GM12872 (cell line): ENCODE measurements around the gene OR5H6.

Source experiments
- TF ChIP-seq, protein P1 (sequence below): IDR thresholded peaks from 3 replicates; pipeline ENCODE4 v1.5.1; 2011; ENCODE audit warnings: low read depth, mild to moderate bottlenecking, low read length, moderate library complexity; ENCODE audit not compliant: insufficient read depth

OR5H6 gene

DNA sequence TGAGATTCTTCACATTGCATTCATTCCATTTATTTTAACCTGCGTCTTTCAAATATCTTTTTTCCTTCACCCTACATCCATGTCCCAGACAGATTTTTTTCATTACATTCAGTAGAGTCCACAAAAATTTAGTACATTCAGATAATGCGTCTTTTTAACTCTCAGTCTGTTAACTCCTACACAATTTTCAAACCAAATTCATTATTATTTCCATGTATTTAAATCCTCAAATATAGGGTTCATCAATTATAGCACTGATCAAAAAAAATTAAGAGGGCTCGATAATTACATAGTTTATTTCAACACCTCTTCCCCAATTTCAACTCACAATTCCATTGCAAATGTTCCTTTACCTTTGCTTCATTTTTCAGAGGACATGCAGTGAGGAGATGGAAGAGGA lies at the start of gene OR5H6:
Gene OR5H6 (plus strand): TSS at position 301 of the 400 bp plus-strand sequence. CDS start 89 bp downstream, at position 390.
- TF ChIP-seq, protein P1, sequence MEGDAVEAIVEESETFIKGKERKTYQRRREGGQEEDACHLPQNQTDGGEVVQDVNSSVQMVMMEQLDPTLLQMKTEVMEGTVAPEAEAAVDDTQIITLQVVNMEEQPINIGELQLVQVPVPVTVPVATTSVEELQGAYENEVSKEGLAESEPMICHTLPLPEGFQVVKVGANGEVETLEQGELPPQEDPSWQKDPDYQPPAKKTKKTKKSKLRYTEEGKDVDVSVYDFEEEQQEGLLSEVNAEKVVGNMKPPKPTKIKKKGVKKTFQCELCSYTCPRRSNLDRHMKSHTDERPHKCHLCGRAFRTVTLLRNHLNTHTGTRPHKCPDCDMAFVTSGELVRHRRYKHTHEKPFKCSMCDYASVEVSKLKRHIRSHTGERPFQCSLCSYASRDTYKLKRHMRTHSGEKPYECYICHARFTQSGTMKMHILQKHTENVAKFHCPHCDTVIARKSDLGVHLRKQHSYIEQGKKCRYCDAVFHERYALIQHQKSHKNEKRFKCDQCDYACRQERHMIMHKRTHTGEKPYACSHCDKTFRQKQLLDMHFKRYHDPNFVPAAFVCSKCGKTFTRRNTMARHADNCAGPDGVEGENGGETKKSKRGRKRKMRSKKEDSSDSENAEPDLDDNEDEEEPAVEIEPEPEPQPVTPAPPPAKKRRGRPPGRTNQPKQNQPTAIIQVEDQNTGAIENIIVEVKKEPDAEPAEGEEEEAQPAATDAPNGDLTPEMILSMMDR, result no peak

- TF ChIP-seq, protein P1, result no peak
Measured at GRCh38 chr3:98215051-98215450, 49.0 kb upstream of the OR5H6 start.

DNA sequence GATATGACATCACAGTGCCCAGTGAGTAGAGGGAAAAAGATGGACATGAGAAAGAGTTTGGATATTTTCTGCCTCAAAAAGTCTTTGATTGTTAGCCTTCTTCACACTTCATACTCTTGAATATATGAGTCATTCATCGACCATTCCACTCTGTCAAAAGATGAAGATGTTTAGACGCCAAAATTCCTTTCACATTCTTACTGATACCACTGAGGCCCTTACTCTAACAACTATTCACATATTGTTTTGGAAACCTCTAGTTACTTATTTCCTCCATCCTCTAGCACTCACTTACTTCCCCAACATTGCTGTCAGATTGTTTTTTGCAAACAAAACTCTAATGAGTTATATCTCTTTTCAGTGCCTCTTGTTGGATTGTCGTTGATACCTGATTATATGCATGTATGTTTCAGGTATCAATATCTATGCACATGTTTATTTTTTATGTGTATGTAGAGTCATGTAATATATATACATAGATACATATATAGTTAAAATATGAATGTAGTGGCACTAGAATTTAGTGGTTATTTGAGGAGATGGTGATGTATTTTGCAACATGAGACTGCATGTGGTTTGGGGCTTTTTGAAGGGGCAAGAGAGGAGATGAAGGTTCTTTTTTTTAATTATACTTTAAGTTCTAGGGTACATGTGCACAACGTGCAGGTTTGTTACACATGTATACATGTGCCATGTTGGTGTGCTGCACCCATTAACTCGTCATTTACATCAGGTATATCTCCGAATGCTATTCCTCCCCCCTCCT lies 40.0 kb upstream of the OR5H6 start:
- TF ChIP-seq, protein P1, result no peak

GRCh38 chr3:98232489-98232888 lies 31.6 kb upstream of the OR5H6 start:
- TF ChIP-seq, protein P1, result no peak

DNA sequence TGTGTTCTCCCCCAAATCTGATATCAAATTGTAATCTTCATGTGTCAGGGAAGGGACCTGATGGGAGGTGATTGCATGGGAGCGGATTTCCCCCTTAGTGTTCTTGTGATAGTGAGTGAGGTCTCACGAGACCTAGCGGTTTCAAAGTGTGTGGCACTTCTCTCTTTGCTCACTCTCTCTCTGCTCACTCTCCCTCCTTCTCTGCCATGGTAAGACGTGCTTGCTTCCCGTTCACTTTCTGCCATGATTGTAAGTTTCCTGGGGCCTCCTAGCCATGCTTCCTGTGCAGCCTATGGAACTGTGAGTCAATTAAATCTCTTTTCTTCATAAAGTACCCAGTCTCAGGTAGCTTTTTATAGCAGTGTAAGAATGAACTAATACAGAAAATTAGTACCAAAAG lies 30.6 kb upstream of the OR5H6 start:
- TF ChIP-seq, protein P1, result no peak

- TF ChIP-seq, protein P1, result no peak
Measured at GRCh38 chr3:98240131-98240530, 23.9 kb upstream of the OR5H6 start.

DNA sequence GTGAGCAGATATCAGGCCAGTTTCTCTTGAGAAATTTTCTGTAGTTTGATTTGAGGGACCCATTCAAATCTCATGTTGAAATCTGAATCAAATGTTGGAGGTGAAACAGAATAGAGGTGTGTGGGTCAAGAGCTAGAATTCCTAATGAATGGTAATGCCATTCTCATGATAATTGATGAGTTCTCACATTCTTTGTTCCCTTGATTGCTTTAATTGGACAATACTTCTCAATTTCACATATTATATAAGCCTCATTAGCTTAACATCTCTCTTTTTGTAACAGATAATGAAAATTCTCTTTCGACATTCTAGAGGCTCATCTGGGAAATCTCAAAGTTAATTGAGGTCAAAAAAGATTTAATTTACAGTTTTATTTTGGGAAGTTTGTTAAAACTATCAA lies 21.9 kb upstream of the OR5H6 start:
- TF ChIP-seq, protein P1, result no peak
